Vagina (tissue), 2 donors: Measurements from ENCODE around the gene RNF144A.
"Not testable (repeated sequence)": the region's sequence is repeated elsewhere in the genome, so short reads cannot be mapped to it uniquely, and the experiment has no call there.

Experiments
- POLR2A ChIP-seq, 2 donors: fragments of 450-650 bp; IDR thresholded peaks; one replicate each; pipeline ENCODE4 v1.6.1; 2017; ENCODE audit warnings: antibody characterized with exemption in 2 of 2, mild to moderate bottlenecking in 2 of 2, moderate library complexity in 2 of 2
- POLR2AphosphoS5 ChIP-seq, 2 donors: sonication (generic); formaldehyde crosslinking; IDR thresholded peaks; one replicate each; pipeline ENCODE4 v1.9.0; 2017; ENCODE audit warnings: antibody characterized with exemption in 2 of 2, mild to moderate bottlenecking in 2 of 2, low read depth in 1 of 2; ENCODE audit not compliant: insufficient read depth in 1 of 2
- TF ChIP-seq, protein P1 (sequence below), 3 experiments: fragments of 450-650 bp in 2 of 3; fragments of 200-600 bp in 1 of 3; sonication (generic) in 1 of 3; IDR thresholded peaks; one replicate each; pipeline ENCODE4 v1.5.1; 2017 to 2019; ENCODE audit warnings: antibody characterized with exemption in 3 of 3, mild to moderate bottlenecking in 2 of 3, moderate library complexity in 2 of 3

DNA sequence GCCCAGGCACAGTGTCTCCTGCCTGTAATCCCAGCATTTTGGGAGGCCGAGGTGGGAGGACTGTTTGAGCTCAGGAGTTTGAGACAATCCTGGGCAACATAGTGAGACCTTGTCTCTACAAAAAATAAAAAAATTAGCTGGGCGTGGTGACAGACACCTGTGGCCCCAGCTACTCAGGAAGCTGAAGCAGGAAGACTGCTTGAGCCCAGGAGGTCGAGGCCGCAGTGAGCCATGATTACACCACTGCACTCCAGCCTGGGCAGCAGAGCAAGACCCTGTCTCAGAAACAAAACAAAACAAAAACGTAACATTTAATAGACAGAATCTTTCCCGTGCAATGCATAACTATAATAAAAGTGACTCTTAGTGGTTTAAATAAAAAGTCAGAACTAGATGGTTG lies 84.2 kb downstream of the RNF144A start:
- TF ChIP-seq, protein P1, sequence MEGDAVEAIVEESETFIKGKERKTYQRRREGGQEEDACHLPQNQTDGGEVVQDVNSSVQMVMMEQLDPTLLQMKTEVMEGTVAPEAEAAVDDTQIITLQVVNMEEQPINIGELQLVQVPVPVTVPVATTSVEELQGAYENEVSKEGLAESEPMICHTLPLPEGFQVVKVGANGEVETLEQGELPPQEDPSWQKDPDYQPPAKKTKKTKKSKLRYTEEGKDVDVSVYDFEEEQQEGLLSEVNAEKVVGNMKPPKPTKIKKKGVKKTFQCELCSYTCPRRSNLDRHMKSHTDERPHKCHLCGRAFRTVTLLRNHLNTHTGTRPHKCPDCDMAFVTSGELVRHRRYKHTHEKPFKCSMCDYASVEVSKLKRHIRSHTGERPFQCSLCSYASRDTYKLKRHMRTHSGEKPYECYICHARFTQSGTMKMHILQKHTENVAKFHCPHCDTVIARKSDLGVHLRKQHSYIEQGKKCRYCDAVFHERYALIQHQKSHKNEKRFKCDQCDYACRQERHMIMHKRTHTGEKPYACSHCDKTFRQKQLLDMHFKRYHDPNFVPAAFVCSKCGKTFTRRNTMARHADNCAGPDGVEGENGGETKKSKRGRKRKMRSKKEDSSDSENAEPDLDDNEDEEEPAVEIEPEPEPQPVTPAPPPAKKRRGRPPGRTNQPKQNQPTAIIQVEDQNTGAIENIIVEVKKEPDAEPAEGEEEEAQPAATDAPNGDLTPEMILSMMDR (IDR thresholded peaks at IDR 0.05) = not testable (repeated sequence)
- not testable (repeated sequence) for TF ChIP-seq POLR2A (IDR thresholded peaks at IDR 0.05); POLR2AphosphoS5 (IDR thresholded peaks at IDR 0.05; ENCODE audit: insufficient read depth in 1 of 2, low read depth in 1 of 2)
